Neuronal stem cell (in vitro differentiated cells): ENCODE results near the gene LOXHD1.

Source experiments
- DNase-seq: peaks from one replicate; pipeline ENCODE4 v3.0.0-alpha.2; 2013; ENCODE audit warnings: low spot score
- H2AFZ ChIP-seq: one replicate; pipeline ENCODE4 v1.6.1; 2013; ENCODE audit warnings: mild to moderate bottlenecking, low read length, inconsistent platforms
- H2AK5ac ChIP-seq: 2 replicates; pipeline ENCODE4 v1.6.1; 2013; ENCODE audit warnings: low read depth, mild to moderate bottlenecking, inconsistent platforms, low read length, moderate library complexity, mixed read lengths
- H2BK120ac ChIP-seq: 2 replicates; pipeline ENCODE4 v1.6.1; 2013; ENCODE audit warnings: low read depth, mild to moderate bottlenecking, inconsistent platforms, low read length, moderate library complexity, mixed read lengths
- H2BK12ac ChIP-seq: one replicate; pipeline ENCODE4 v1.6.1; 2013; ENCODE audit warnings: low read length, inconsistent platforms
- H2BK15ac ChIP-seq: 2 replicates; pipeline ENCODE4 v1.6.1; 2013; ENCODE audit warnings: mild to moderate bottlenecking, low read length, inconsistent platforms, mixed read lengths
- H2BK5ac ChIP-seq: one replicate; pipeline ENCODE4 v1.6.1; 2013; ENCODE audit warnings: inconsistent platforms, mild to moderate bottlenecking, low read length, moderate library complexity
- H3K14ac ChIP-seq: one replicate; pipeline ENCODE4 v1.6.1; 2013; ENCODE audit warnings: low read length, inconsistent platforms
- H3K18ac ChIP-seq: 2 replicates; pipeline ENCODE4 v1.6.1; 2013; ENCODE audit warnings: low read length, inconsistent platforms
- H3K23ac ChIP-seq: 2 replicates; pipeline ENCODE4 v1.6.1; 2013; ENCODE audit warnings: low read depth, mild to moderate bottlenecking, mixed read lengths, low read length, inconsistent platforms; ENCODE audit not compliant: poor library complexity
- H3K27ac ChIP-seq: replicated peaks from 3 replicates; pipeline ENCODE4 v1.5.1; 2013; ENCODE audit warnings: low read length, inconsistent platforms
- H3K27me3 ChIP-seq, 3 experiments: 2 replicates each; pipeline ENCODE4 v1.6.1; 2013; ENCODE audit warnings: low read length in 3 of 3, mild to moderate bottlenecking in 2 of 3, inconsistent platforms in 1 of 3, low read depth in 1 of 3, mixed read lengths in 1 of 3, moderate library complexity in 1 of 3; ENCODE audit not compliant: control insufficient read depth in 3 of 3, insufficient read depth in 3 of 3
- H3K36me3 ChIP-seq, 2 donors: replicated peaks in 1 of 2; 2 replicates each; pipeline ENCODE4 v1.6.1; 2013; ENCODE audit warnings: low read length in 2 of 2; ENCODE audit not compliant: control insufficient read depth in 2 of 2, insufficient read depth in 2 of 2
- H3K4ac ChIP-seq: 2 replicates; pipeline ENCODE4 v1.6.1; 2013; ENCODE audit warnings: inconsistent platforms, mild to moderate bottlenecking, low read length, moderate library complexity
- H3K4me1 ChIP-seq, 2 donors: 1 replicate in 1 of 2; 2 replicates in 1 of 2; pipeline ENCODE4 v1.6.1; 2013; ENCODE audit warnings: low read length in 2 of 2, low read depth in 1 of 2; ENCODE audit not compliant: control insufficient read depth in 2 of 2, insufficient read depth in 1 of 2
- H3K4me2 ChIP-seq: one replicate; pipeline ENCODE4 v1.6.1; 2013; ENCODE audit warnings: mild to moderate bottlenecking, low read length, inconsistent platforms; ENCODE audit not compliant: insufficient read depth, poor library complexity, severe bottlenecking
- H3K4me3 ChIP-seq, 2 donors: 2 replicates each; pipeline ENCODE4 v1.5.1; 2013; ENCODE audit warnings: low read length in 2 of 2, mild to moderate bottlenecking in 2 of 2, inconsistent platforms in 1 of 2, moderate library complexity in 1 of 2
- H3K79me1 ChIP-seq: one replicate; pipeline ENCODE4 v1.6.1; 2013; ENCODE audit warnings: low read depth, mild to moderate bottlenecking, inconsistent platforms, low read length, moderate library complexity
- H3K9ac ChIP-seq: one replicate; pipeline ENCODE4 v1.6.1; 2013; ENCODE audit warnings: mild to moderate bottlenecking, low read depth, low read length, inconsistent platforms; ENCODE audit not compliant: poor library complexity
- H3K9me3 ChIP-seq, 2 donors: replicated peaks in 1 of 2; 2 replicates each; pipeline versions ENCODE3 to v1.6.1; 2013; ENCODE audit warnings: low read length in 2 of 2, mild to moderate bottlenecking in 2 of 2, inconsistent platforms in 1 of 2, low read depth in 1 of 2, mixed read lengths in 1 of 2, moderate library complexity in 1 of 2; ENCODE audit not compliant: control insufficient read depth in 2 of 2, insufficient read depth in 1 of 2
- H4K8ac ChIP-seq: one replicate; pipeline ENCODE4 v1.6.1; 2013; ENCODE audit warnings: low read depth, mild to moderate bottlenecking, inconsistent platforms, low read length, moderate library complexity
- H4K91ac ChIP-seq: one replicate; pipeline ENCODE4 v1.6.1; 2013; ENCODE audit warnings: low read length, low read depth, mild to moderate bottlenecking, inconsistent platforms; ENCODE audit not compliant: poor library complexity
- WGBS, 2 donors: extraction: QIAGEN DNeasy Blood & Tissue Kit; methylation state at CpG; one replicate each; pipeline ENCODE4 v1.1.7; 2013; ENCODE audit warnings: missing lambda C conversion rate in 2 of 2, mixed read lengths in 1 of 2; ENCODE audit not compliant: insufficient read length in 2 of 2, insufficient replicate concordance in 1 of 2; ENCODE audit errors: extremely low coverage in 2 of 2; 5-methylcytosine and 5-hydroxymethylcytosine counted together

The LOXHD1 gene

GRCh38 chr18:46627136-46627535 lies 29.9 kb downstream of the LOXHD1 start:
- H3K27me3 ChIP-seq, result peaks cover 0 to 2% (median 0%) of the 10 kb centered on the region in 3 experiments
- H3K9me3 ChIP-seq, result no peaks in the 10 kb centered on the region
- H3K9ac ChIP-seq, result no peak overlapping the region
- no peak overlapping the region for H2BK120ac ChIP-seq
- H4K91ac ChIP-seq, result no peak overlapping the region
- H3K4me3 ChIP-seq, result no peak overlapping the region
- H2BK15ac ChIP-seq, result no peak overlapping the region
- H3K79me1 ChIP-seq, result no peaks in the 10 kb centered on the region
- H2BK5ac ChIP-seq, result no peak overlapping the region
- H3K18ac ChIP-seq, result no peak overlapping the region
- H2BK12ac ChIP-seq, result no peak overlapping the region
- H4K8ac ChIP-seq, result no peak overlapping the region
- H3K14ac ChIP-seq, result no peak overlapping the region
- H3K27ac ChIP-seq, result no peak overlapping the region
- no CpG with 5 or more reads among the region's 2 CpGs for WGBS, 2 donors
- no peak overlapping the region for H3K23ac ChIP-seq
- H2AFZ ChIP-seq, result no peak overlapping the region
- no peaks in the 10 kb centered on the region for H3K36me3 ChIP-seq
- H2AK5ac ChIP-seq, result no peak overlapping the region
- H3K4me2 ChIP-seq, result no peak overlapping the region
- no peak overlapping the region for H3K4ac ChIP-seq
- DNase-seq, result no peak
- H3K4me1 ChIP-seq, result peaks cover 2 to 4% of the 10 kb centered on the region in 2 donors

GRCh38 chr18:46625069-46625468 lies 32.0 kb downstream of the LOXHD1 start:
- Histone ChIP-seq H3K9ac (no peak overlapping the region), H2BK12ac (no peak overlapping the region), H4K8ac (no peak overlapping the region), H2AK5ac (no peak overlapping the region), H3K79me1 (no peaks in the 10 kb centered on the region), H3K27me3 (peaks cover 0 to 2% (median 0%) of the 10 kb centered on the region in 3 experiments), H3K4ac (no peak overlapping the region), H3K4me2 (no peak overlapping the region), H2BK120ac (no peak overlapping the region), H2BK15ac (no peak overlapping the region), H3K4me3 (no peak overlapping the region), H4K91ac (no peak overlapping the region), H3K27ac (no peak overlapping the region), H3K9me3 (no peaks in the 10 kb centered on the region), H2BK5ac (no peak overlapping the region), H3K23ac (no peak overlapping the region), H3K4me1 (peaks cover 2 to 4% of the 10 kb centered on the region in 2 donors), H3K18ac (no peak overlapping the region), H3K36me3 (no peaks in the 10 kb centered on the region), H2AFZ (no peak overlapping the region), H3K14ac (no peak overlapping the region)
- DNase-seq, result no peak
- no CpG with 5 or more reads among the region's 5 CpGs for WGBS, 2 donors

GRCh38 chr18:46624127-46624526 lies 32.9 kb downstream of the LOXHD1 start:
- Histone ChIP-seq H3K14ac (peak overlapping the region; percentile 26), H3K4me1 (peaks cover 2 to 4% of the 10 kb centered on the region in 2 donors), H3K27ac (no peak overlapping the region), H3K23ac (no peak overlapping the region), H3K18ac (no peak overlapping the region), H2AK5ac (peak overlapping the region; percentile 26), H3K79me1 (no peaks in the 10 kb centered on the region), H3K4me3 (no peak overlapping the region), H2BK12ac (no peak overlapping the region), H2BK15ac (no peak overlapping the region), H3K4ac (no peak overlapping the region), H3K36me3 (no peaks in the 10 kb centered on the region), H4K91ac (no peak overlapping the region), H2BK5ac (no peak overlapping the region), H3K9me3 (no peaks in the 10 kb centered on the region), H3K4me2 (no peak overlapping the region), H4K8ac (no peak overlapping the region), H2AFZ (peak overlapping the region; percentile 78), H3K27me3 (peaks cover 0 to 2% (median 0%) of the 10 kb centered on the region in 3 experiments), H2BK120ac (no peak overlapping the region), H3K9ac (no peak overlapping the region)
- WGBS, 2 donors, result no CpG with 5 or more reads among the region's 11 CpGs
- no peak for DNase-seq

- WGBS, 2 donors, result no CpG with 5 or more reads among the region's 10 CpGs
- Histone ChIP-seq H3K9me3 (no peaks in the 10 kb centered on the region), H3K9ac (no peak overlapping the region), H3K14ac (no peak overlapping the region), H3K27me3 (peaks cover 0 to 2% (median 0%) of the 10 kb centered on the region in 3 experiments), H2BK12ac (no peak overlapping the region), H3K4ac (no peak overlapping the region), H4K8ac (no peak overlapping the region), H2BK120ac (no peak overlapping the region), H3K27ac (no peak overlapping the region), H3K36me3 (no peaks in the 10 kb centered on the region), H3K18ac (peak overlapping the region; percentile 76), H4K91ac (no peak overlapping the region), H2AK5ac (no peak overlapping the region), H3K4me1 (peaks cover 2 to 4% of the 10 kb centered on the region in 2 donors), H2BK15ac (no peak overlapping the region), H2BK5ac (no peak overlapping the region), H2AFZ (peak overlapping the region; percentile 78), H3K79me1 (no peaks in the 10 kb centered on the region), H3K4me3 (no peak overlapping the region), H3K4me2 (no peak overlapping the region), H3K23ac (no peak overlapping the region)
- no peak for DNase-seq
Measured at GRCh38 chr18:46623541-46623940, 33.5 kb downstream of the LOXHD1 start.
